Measurements from ENCODE around the gene CD22. TPM values are rescaled to one million over a fixed set of nuclear protein-coding genes. Genes with fewer than 3 reads are reported as not detected.

CD22 gene
- total RNA-seq, 2 experiments from 2014 or later: 0.41 TPM; not detected in 1

DNA sequence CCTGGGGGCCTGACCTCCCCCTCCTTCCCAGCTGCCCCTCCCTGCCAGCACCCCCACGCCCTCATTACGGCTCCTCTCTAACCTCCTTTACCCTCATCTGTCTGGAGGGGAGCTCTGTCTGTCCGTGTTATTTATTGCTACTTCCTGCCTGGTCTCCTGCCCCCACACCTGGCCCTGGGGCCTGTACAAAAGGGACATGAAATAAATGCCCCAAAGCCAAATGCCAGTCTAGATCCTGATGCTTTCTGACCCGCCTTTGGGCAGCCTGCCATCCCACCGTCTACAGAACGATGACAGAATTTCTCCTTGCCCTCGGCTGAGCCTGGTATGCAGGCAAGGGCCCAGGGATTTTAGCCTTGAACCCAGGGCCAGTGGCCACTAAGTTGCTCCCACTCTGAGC lies 15.4 kb upstream of the CD22 start:
- Mint-ChIP-seq H3K27me3 (peaks cover 9% of the 10 kb centered on the region), H3K9me3 (ENCODE audit: low read depth) (no peaks in the 10 kb centered on the region), H3K36me3 (no peaks in the 10 kb centered on the region), H3K27ac (no peak overlapping the region), H3K4me3 (no peak overlapping the region), H3K4me1 (peaks cover 2% of the 10 kb centered on the region)
- DNase-seq (no peak), ATAC-seq (no peak)
- CTCF ChIA-PET: interaction anchor here (1.4 kb wide), 1 partner anchor 182 kb away, joined by 3 read pairs; no protein-coding TSS in a partner anchor

DNA sequence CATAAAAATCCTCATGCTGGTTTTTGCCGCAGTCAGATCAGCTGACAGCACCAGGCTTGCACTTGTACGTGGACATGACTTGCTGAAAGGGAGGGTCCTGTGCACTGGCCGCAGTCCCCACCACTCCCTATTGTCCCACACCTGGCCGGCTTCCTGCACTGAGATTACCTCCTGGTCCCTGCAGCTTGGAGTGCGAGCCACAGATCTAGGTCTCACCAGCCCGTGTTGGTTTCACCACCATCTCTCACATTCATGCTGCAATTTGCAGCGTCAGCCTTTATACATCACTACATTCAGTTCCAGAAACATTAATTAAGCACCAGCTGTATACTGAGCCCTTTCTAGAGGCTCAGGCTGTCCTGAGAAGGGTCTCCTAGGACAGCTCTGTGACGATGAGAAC lies 15.0 kb upstream of the CD22 start:
- Mint-ChIP-seq H3K4me1 (peaks cover 7% of the 10 kb centered on the region), H3K27ac (no peak overlapping the region), H3K27me3 (peaks cover 6% of the 10 kb centered on the region), H3K36me3 (no peaks in the 10 kb centered on the region), H3K9me3 (ENCODE audit: low read depth) (no peaks in the 10 kb centered on the region), H3K4me3 (no peak overlapping the region)
- ATAC-seq: no peak
- no peak for DNase-seq
- CTCF ChIA-PET: interaction anchor here (1.4 kb wide), 1 partner anchor 181 kb away, joined by 3 read pairs; no protein-coding TSS in a partner anchor

- H3K36me3 Mint-ChIP-seq: no peaks in the 10 kb centered on the region
- no peak overlapping the region for H3K4me3 Mint-ChIP-seq
- H3K27ac Mint-ChIP-seq: no peak overlapping the region
- peaks cover 7% of the 10 kb centered on the region for H3K4me1 Mint-ChIP-seq
- DNase-seq (no peak), ATAC-seq (no peak)
- H3K27me3 Mint-ChIP-seq: peaks cover 6% of the 10 kb centered on the region
- CTCF ChIA-PET: interaction anchor here (1.4 kb wide), 1 partner anchor 181 kb away, joined by 3 read pairs; no protein-coding TSS in a partner anchor
- no peaks in the 10 kb centered on the region for H3K9me3 Mint-ChIP-seq (ENCODE audit: low read depth)
Measured at GRCh38 chr19:35314858-35315470, 14.0 kb upstream of the CD22 start.

GRCh38 chr19:35315883-35316282 lies 13.1 kb upstream of the CD22 start:
- Mint-ChIP-seq H3K4me3 (no peak overlapping the region), H3K27me3 (peaks cover 6% of the 10 kb centered on the region), H3K4me1 (peaks cover 7% of the 10 kb centered on the region)

GRCh38 chr19:35316560-35316959 lies 12.4 kb upstream of the CD22 start:
- Mint-ChIP-seq H3K36me3 (no peaks in the 10 kb centered on the region), H3K9me3 (ENCODE audit: low read depth) (no peaks in the 10 kb centered on the region), H3K4me3 (no peak overlapping the region), H3K27ac (no peak overlapping the region), H3K27me3 (peaks cover 8% of the 10 kb centered on the region), H3K4me1 (peaks cover 7% of the 10 kb centered on the region)
- ATAC-seq: no peak
- CTCF ChIA-PET: no interaction called here
- no peak for DNase-seq

More at GRCh38 chr19:35315883-35316282, 13.1 kb upstream of the CD22 start:
- H3K36me3 Mint-ChIP-seq: no peaks in the 10 kb centered on the region
- H3K9me3 Mint-ChIP-seq (ENCODE audit: low read depth): no peaks in the 10 kb centered on the region
- DNase-seq (no peak), ATAC-seq (no peak)
- CTCF ChIA-PET: no interaction called here
- no peak overlapping the region for H3K27ac Mint-ChIP-seq

GRCh38 chr19:35317464-35318043 lies 11.4 kb upstream of the CD22 start:
- ATAC-seq (no peak), DNase-seq (no peak)
- CTCF ChIA-PET: interaction anchor here (1.9 kb wide), 1 partner anchor 178 kb away, joined by 4 read pairs; no protein-coding TSS in a partner anchor
- peaks cover 9% of the 10 kb centered on the region for H3K27me3 Mint-ChIP-seq
- no peak overlapping the region for H3K27ac Mint-ChIP-seq
- no peaks in the 10 kb centered on the region for H3K36me3 Mint-ChIP-seq
- peaks cover 7% of the 10 kb centered on the region for H3K4me1 Mint-ChIP-seq
- no peak overlapping the region for H3K4me3 Mint-ChIP-seq
- no peaks in the 10 kb centered on the region for H3K9me3 Mint-ChIP-seq (ENCODE audit: low read depth)

- no peak overlapping the region for H3K27ac Mint-ChIP-seq
- H3K4me3 Mint-ChIP-seq: no peak overlapping the region
- CTCF ChIA-PET: interaction anchor here (0.7 to 1.9 kb wide), 3 partner anchors 34 to 176 kb away, joined by 3 to 4 read pairs (median 3); no protein-coding TSS in a partner anchor
- no peak for ATAC-seq
- H3K4me1 Mint-ChIP-seq: peaks cover 7% of the 10 kb centered on the region
- no peaks in the 10 kb centered on the region for H3K9me3 Mint-ChIP-seq (ENCODE audit: low read depth)
- H3K36me3 Mint-ChIP-seq: no peaks in the 10 kb centered on the region
- no peak for DNase-seq
- H3K27me3 Mint-ChIP-seq: peaks cover 9% of the 10 kb centered on the region
Measured at GRCh38 chr19:35318679-35319448, 10.1 kb upstream of the CD22 start.

DNA sequence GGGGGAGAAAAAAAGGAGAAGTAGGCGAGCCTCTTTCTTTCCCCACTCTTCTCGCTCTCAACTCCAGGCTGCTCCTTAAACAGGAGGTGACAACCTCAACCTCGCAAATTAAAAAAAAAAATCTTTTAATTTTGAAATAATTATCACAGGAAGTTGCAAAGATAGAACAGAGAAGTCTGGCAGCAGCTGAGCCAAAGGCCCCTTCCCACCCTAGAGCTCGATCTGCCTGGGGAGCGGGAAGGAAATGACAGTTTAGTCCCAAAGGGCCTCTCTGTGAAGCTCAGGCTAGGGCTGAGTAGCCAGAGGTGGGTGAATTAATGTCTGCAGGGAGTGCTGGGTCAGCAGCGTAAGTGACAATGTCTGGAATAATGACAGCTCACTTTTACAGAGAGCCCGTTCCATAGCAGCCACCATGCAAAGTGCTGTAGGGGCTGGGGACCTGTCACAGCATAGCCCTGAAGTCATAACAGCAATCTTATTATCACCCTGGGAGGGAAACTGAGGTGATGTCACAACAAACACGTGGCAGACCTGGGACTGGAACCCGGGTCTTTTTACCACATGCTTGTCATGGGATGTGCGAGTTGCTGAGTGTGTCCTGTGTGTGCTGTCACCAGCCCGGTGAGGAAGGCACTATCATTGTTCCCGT lies 8.8 kb upstream of the CD22 start:
- no peak for DNase-seq
- Mint-ChIP-seq H3K4me3 (no peak overlapping the region), H3K27ac (no peak overlapping the region), H3K4me1 (peaks cover 7% of the 10 kb centered on the region), H3K9me3 (ENCODE audit: low read depth) (no peaks in the 10 kb centered on the region), H3K27me3 (peaks cover 5% of the 10 kb centered on the region), H3K36me3 (no peaks in the 10 kb centered on the region)
- no peak for ATAC-seq
- CTCF ChIA-PET: interaction anchor here (1.0 kb wide), 1 partner anchor 33 kb away, joined by 3 read pairs; no protein-coding TSS in a partner anchor

DNA sequence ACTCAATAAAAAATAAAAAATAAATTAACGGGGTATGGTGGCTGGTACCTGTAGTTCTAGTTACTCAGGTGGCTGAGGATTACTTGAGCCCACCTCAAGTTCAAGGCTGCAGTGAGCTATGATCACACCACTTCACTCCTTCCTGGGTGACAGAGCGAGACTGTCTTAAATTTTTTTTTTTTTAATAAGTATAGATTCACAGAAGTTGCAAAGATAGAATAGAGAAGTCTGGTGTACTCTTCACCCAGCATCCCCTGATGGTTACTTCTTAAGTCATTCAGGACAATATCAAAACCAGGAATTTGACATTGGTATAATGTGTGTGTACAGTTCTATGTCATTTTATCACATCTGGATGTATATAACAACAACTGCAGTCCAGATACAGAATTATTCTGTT lies 7.7 kb upstream of the CD22 start:
- no peak overlapping the region for H3K4me3 Mint-ChIP-seq
- no peak for DNase-seq
- H3K36me3 Mint-ChIP-seq: no peaks in the 10 kb centered on the region
- CTCF ChIA-PET: no interaction called here
- no peaks in the 10 kb centered on the region for H3K9me3 Mint-ChIP-seq (ENCODE audit: low read depth)
- H3K27me3 Mint-ChIP-seq: peaks cover 13% of the 10 kb centered on the region
- H3K27ac Mint-ChIP-seq: no peak overlapping the region
- no peak for ATAC-seq
- peaks cover 7% of the 10 kb centered on the region for H3K4me1 Mint-ChIP-seq

- no peak for DNase-seq
- no peaks in the 10 kb centered on the region for H3K9me3 Mint-ChIP-seq (ENCODE audit: low read depth)
- H3K36me3 Mint-ChIP-seq: no peaks in the 10 kb centered on the region
- no peak for ATAC-seq
- no peak overlapping the region for H3K27ac Mint-ChIP-seq
- CTCF ChIA-PET: no interaction called here
- no peak overlapping the region for H3K4me3 Mint-ChIP-seq
- peaks cover 16% of the 10 kb centered on the region for H3K27me3 Mint-ChIP-seq
- H3K4me1 Mint-ChIP-seq: peaks cover 7% of the 10 kb centered on the region
Measured at GRCh38 chr19:35322014-35322413, 7.0 kb upstream of the CD22 start.

DNA sequence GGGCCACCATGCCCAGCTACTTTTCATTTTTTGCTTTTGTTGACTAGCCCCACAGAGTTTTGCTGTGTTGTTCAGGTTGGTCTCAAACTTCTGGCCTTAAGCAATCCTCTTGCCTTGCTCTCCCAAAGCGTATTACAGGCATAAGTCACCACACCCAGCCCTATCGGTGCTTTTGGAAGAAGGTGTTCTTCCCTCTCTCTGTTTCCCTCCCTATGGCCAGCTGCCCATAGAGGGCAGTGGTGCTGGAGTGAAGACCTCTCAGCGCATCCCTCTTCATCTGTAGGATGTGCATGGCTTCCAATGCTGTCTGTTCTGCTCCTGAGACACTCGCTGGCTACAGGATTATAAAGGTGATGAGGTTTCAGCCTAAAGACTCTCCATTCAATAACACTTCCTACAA lies 1.3 kb upstream of the CD22 start:
- no peak for DNase-seq
- H3K27me3 Mint-ChIP-seq: peaks cover 23% of the 10 kb centered on the region
- ATAC-seq: no peak
- CTCF ChIA-PET: no interaction called here
- H3K36me3 Mint-ChIP-seq: no peaks in the 10 kb centered on the region
- H3K4me3 Mint-ChIP-seq: no peak overlapping the region
- H3K4me1 Mint-ChIP-seq: peaks cover 8% of the 10 kb centered on the region
- no peaks in the 10 kb centered on the region for H3K9me3 Mint-ChIP-seq (ENCODE audit: low read depth)
- no peak overlapping the region for H3K27ac Mint-ChIP-seq

DNA sequence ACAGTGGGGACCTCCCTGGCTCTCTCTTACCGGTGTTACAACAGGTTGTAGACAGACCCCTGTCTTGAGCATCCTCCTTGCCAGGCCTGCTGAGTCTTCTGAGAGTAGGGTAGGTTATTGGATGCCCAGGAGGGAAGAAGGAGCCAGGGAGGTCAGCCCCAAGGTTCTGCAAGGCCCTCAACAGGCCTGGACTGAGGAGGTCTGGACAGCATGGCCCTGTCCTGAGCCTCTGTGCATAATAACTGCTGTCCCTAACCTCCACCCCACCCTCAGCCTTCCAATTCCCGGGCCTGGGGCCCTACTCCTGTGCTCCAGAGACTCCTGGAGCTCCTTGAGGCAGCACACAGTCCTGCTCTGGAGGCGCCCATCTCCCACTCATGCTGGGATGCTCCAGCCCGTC lies 336 bp downstream of the CD22 start:
- H3K4me1 Mint-ChIP-seq: peaks cover 16% of the 10 kb centered on the region
- no peaks in the 10 kb centered on the region for H3K9me3 Mint-ChIP-seq (ENCODE audit: low read depth)
- no peaks in the 10 kb centered on the region for H3K36me3 Mint-ChIP-seq
- CTCF ChIA-PET: no interaction called here
- DNase-seq: no peak
- H3K4me3 Mint-ChIP-seq: no peak overlapping the region
- no peak for ATAC-seq
- no peak overlapping the region for H3K27ac Mint-ChIP-seq
- H3K27me3 Mint-ChIP-seq: peaks cover 25% of the 10 kb centered on the region

GRCh38 chr19:35330475-35330874 lies 1.5 kb downstream of the CD22 start:
- no peak for DNase-seq
- Mint-ChIP-seq H3K9me3 (ENCODE audit: low read depth) (no peaks in the 10 kb centered on the region), H3K4me3 (no peak overlapping the region), H3K4me1 (peaks cover 18% of the 10 kb centered on the region), H3K36me3 (no peaks in the 10 kb centered on the region), H3K27ac (no peak overlapping the region), H3K27me3 (peaks cover 30% of the 10 kb centered on the region)
- no peak for ATAC-seq
- CTCF ChIA-PET: interaction anchor here (1.0 kb wide), 1 partner anchor 95 kb away, joined by 3 read pairs; no protein-coding TSS in a partner anchor
